Osteoblast (primary cell): ENCODE data around the gene CARMIL1. TPM values are rescaled to one million over a fixed set of nuclear protein-coding genes. Genes with fewer than 3 reads are reported as not detected.

Experiments used
- DNase-seq: peaks from one replicate; pipeline ENCODE4 v3.0.0; 2011; ENCODE audit warnings: low spot score, mixed read lengths; ENCODE audit not compliant: insufficient read length; ENCODE audit errors: missing footprints
- H2AFZ ChIP-seq: 2 replicates; pipeline ENCODE4 v1.6.0; 2011; ENCODE audit warnings: mild to moderate bottlenecking, low read length
- H3K27ac ChIP-seq: 2 replicates; pipeline ENCODE4 v1.5.1; 2011; ENCODE audit warnings: mild to moderate bottlenecking, low read depth, low read length, moderate library complexity
- H3K27me3 ChIP-seq: 2 replicates; pipeline ENCODE4 v1.6.0; 2012; ENCODE audit warnings: mild to moderate bottlenecking, control low read depth, inconsistent platforms, low read length, moderate library complexity; ENCODE audit not compliant: insufficient read depth
- H3K36me3 ChIP-seq: 2 replicates; pipeline ENCODE4 v1.5.1; 2011; ENCODE audit warnings: mild to moderate bottlenecking, low read length, control low read depth, moderate library complexity; ENCODE audit not compliant: insufficient read depth
- H3K4me1 ChIP-seq: 2 replicates; pipeline ENCODE4 v1.5.1; 2011; ENCODE audit warnings: mild to moderate bottlenecking, low read length, control low read depth, moderate library complexity; ENCODE audit not compliant: insufficient read depth
- H3K4me2 ChIP-seq: 2 replicates; pipeline ENCODE4 v1.6.0; 2011; ENCODE audit warnings: mild to moderate bottlenecking, low read length; ENCODE audit not compliant: insufficient read depth
- H3K4me3 ChIP-seq: fragments of 200-600 bp; sonication (generic); 3 replicates; pipeline ENCODE4 v1.5.1; 2012; ENCODE audit warnings: mild to moderate bottlenecking, low read length, inconsistent platforms; ENCODE audit not compliant: insufficient read depth
- H3K79me2 ChIP-seq: 2 replicates; pipeline ENCODE4 v1.6.0; 2012; ENCODE audit warnings: mild to moderate bottlenecking, low read length, control low read depth, inconsistent platforms; ENCODE audit not compliant: insufficient read depth
- H3K9me3 ChIP-seq: 2 replicates; pipeline ENCODE4 v1.5.1; 2011; ENCODE audit warnings: low read depth, low read length, control low read depth
- H4K20me1 ChIP-seq: 2 replicates; pipeline ENCODE4 v1.6.0; 2012; ENCODE audit warnings: mild to moderate bottlenecking, low read length, control low read depth; ENCODE audit not compliant: insufficient read depth
- CTCF ChIP-seq: IDR thresholded peaks from 2 replicates; pipeline ENCODE4 v1.5.1; 2011; ENCODE audit warnings: mild to moderate bottlenecking, low read depth, low read length, moderate library complexity; ENCODE audit errors: extremely low read depth
- total RNA-seq: library from RNA; depleted of rRNA; stranded (reverse); fragments of >200 nt; gene quantifications from 2 replicates; pipeline ENCODE4 v1.2.3, GENCODE V29; 2012

Gene CARMIL1
- total RNA-seq, 1 donor: 25.7 TPM

DNA sequence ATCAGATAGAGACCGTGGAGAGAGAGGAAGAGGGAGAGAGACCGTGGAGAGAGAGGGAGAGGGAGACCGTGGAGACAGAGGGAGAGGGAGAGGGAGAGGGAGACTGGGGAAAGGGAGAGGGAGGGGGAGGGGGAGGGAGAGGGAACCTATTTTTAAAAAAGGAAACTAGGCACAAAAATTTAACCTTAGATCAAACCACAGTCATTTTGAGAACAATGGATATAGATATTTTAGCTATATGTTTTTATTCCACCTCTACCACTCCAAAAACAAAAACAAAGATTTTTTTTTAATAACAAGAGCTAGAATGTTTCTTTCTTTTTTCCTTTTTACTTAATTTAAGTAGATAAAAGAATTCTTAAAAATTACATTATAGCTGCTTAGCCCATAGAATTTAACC is 307.8 kb downstream of the CARMIL1 start:
- Histone ChIP-seq H4K20me1 (no peaks in the 10 kb centered on the region), H3K27me3 (no peaks in the 10 kb centered on the region), H3K9me3 (no peaks in the 10 kb centered on the region), H3K4me3 (no peak overlapping the region), H3K79me2 (no peaks in the 10 kb centered on the region), H3K27ac (no peak overlapping the region), H3K36me3 (no peaks in the 10 kb centered on the region), H3K4me2 (no peak overlapping the region), H3K4me1 (no peaks in the 10 kb centered on the region), H2AFZ (no peak overlapping the region)
- no peak for DNase-seq
- TF ChIP-seq CTCF: no peak

- Histone ChIP-seq H3K4me1 (no peaks in the 10 kb centered on the region), H3K36me3 (no peaks in the 10 kb centered on the region), H3K27ac (no peak overlapping the region), H3K27me3 (no peaks in the 10 kb centered on the region), H2AFZ (no peak overlapping the region), H3K4me3 (no peak overlapping the region), H3K9me3 (no peaks in the 10 kb centered on the region), H3K79me2 (no peaks in the 10 kb centered on the region), H3K4me2 (no peak overlapping the region), H4K20me1 (no peaks in the 10 kb centered on the region)
- no peak for DNase-seq
- TF ChIP-seq CTCF: no peak
These were observed 311.8 kb downstream of the CARMIL1 start for GRCh38 chr6:25590986-25591385.

- H3K27ac ChIP-seq: no peak overlapping the region
- H3K27me3 ChIP-seq: no peaks in the 10 kb centered on the region
- H2AFZ ChIP-seq: no peak overlapping the region
- H3K79me2 ChIP-seq: no peaks in the 10 kb centered on the region
- no peaks in the 10 kb centered on the region for H3K4me1 ChIP-seq
- no peaks in the 10 kb centered on the region for H4K20me1 ChIP-seq
- H3K36me3 ChIP-seq: no peaks in the 10 kb centered on the region
- H3K9me3 ChIP-seq: no peaks in the 10 kb centered on the region
- DNase-seq: no peak
- H3K4me3 ChIP-seq: no peak overlapping the region
- no peak overlapping the region for H3K4me2 ChIP-seq
- no peak for TF ChIP-seq CTCF
These were observed 318.0 kb downstream of the CARMIL1 start for GRCh38 chr6:25596928-25597818.

DNA sequence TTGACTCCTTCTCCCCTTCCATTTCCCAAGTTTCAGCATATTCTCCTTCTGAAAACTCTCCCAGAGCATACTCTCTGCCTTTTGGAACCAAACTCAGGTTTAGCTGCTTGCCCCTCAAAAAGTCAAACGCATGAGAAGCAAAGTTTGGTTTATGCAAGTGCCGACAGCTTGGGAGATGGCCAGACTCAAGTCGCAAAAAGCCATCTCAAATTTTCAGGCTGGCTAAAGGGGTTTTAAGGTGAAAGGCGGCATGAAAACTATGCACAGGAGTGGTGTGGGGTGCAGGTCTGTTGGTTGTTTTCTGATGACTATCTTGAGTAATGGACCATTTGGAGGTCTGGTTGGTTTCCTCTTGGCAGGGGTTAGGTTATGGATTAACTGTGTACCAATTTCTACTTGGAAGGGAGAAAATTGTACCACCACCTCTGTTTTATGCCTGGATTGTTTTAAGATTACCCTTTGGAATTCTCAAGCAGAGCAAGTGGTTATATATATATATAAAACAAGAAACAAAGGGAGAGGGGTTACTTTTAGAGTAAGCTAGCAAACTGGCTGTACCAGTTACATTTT is 320.4 kb downstream of the CARMIL1 start:
- TF ChIP-seq CTCF: no peak
- Histone ChIP-seq H2AFZ (no peak overlapping the region), H3K9me3 (no peaks in the 10 kb centered on the region), H3K4me1 (no peaks in the 10 kb centered on the region), H3K27ac (no peak overlapping the region), H3K4me2 (no peak overlapping the region), H3K79me2 (no peaks in the 10 kb centered on the region), H3K27me3 (no peaks in the 10 kb centered on the region), H3K36me3 (no peaks in the 10 kb centered on the region), H4K20me1 (no peaks in the 10 kb centered on the region), H3K4me3 (no peak overlapping the region)
- DNase-seq: no peak
